HG03342 (cell line): ENCODE results near the gene NSD2.
"Not testable (repeated sequence)": the region's sequence is repeated elsewhere in the genome, so short reads cannot be mapped to it uniquely, and the experiment has no call there.

Experiments
- ATAC-seq: cut with Tn5 transposase; IDR thresholded peaks from one replicate; pipeline ENCODE4 v1.9.1; 2021; ENCODE audit warnings: mild to moderate bottlenecking, moderate library complexity; ENCODE audit not compliant: unreplicated experiment

The NSD2 gene

DNA sequence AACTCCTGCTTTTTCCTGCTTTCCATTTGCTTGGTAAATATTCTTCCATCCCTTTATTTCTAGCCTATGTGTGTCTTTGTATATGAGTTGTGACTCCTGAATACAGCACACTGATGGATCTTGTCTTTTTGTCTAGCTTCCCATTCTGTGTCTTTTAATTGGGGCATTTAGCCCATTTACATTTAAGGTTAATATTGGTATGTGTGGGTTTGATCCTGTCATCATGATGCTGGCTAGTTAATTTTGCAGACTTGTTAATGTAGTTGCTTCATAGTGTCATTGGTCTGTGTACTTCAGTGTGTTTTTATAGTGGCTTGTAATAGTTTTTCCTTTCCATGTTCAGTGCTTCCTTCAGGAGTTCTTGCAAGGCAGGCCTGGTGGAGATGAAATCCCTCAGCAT lies 160.0 kb downstream of the NSD2 start:
- ATAC-seq: not testable (repeated sequence)
